Esophagus squamous epithelium (tissue), 5 donors: Measurements from ENCODE around the gene ITSN2. TPM values are rescaled to one million over a fixed set of nuclear protein-coding genes. Genes with fewer than 3 reads are reported as not detected.

Source experiments
- DNase-seq: peaks from one replicate; lab custom pipeline; 2025; lab: John Stamatoyannopoulos, UW
- H3K27ac ChIP-seq, 4 donors: fragments of 200-600 bp; sonication (generic); one replicate each; pipeline ENCODE4 v1.5.1; 2016 to 2019; ENCODE audit warnings: mild to moderate bottlenecking in 1 of 4
- H3K27me3 ChIP-seq, 4 donors: fragments of 200-600 bp; sonication (generic); 1 replicate in 3 of 4; 2 replicates in 1 of 4; pipeline versions ENCODE4 v1.5.1 to v1.6.0; 2017 to 2021; ENCODE audit warnings: antibody characterized with exemption in 1 of 4
- H3K36me3 ChIP-seq, 3 donors: fragments of 200-600 bp; sonication (generic); one replicate each; pipeline ENCODE4 v1.5.1; 2016 to 2019
- H3K4me1 ChIP-seq, 3 donors: fragments of 200-600 bp; sonication (generic); one replicate each; pipeline ENCODE4 v1.5.1; 2017 to 2019
- H3K4me3 ChIP-seq, 4 donors: fragments of 200-600 bp; sonication (generic); 1 replicate in 3 of 4; 2 replicates in 1 of 4; pipeline ENCODE4 v1.5.1; 2016 to 2019; ENCODE audit warnings: mild to moderate bottlenecking in 2 of 4, moderate library complexity in 1 of 4
- H3K9me3 ChIP-seq, 3 donors: fragments of 200-600 bp; sonication (generic); one replicate each; pipeline ENCODE4 v1.5.1; 2016 to 2019
- CTCF ChIP-seq, 6 experiments: fragments of 450-650 bp in 4 of 6; fragments of 200-600 bp in 2 of 6; sonication (generic) in 2 of 6; IDR thresholded peaks; one replicate each; pipeline ENCODE4 v1.5.1; 2016 to 2019; ENCODE audit warnings: antibody characterized with exemption in 6 of 6, mild to moderate bottlenecking in 4 of 6, moderate library complexity in 4 of 6
- POLR2A ChIP-seq, 4 donors: fragments of 450-650 bp; IDR thresholded peaks; one replicate each; pipeline ENCODE4 v1.6.1; 2017; ENCODE audit warnings: antibody characterized with exemption in 4 of 4, mild to moderate bottlenecking in 4 of 4, moderate library complexity in 3 of 4
- WGBS, 2 donors: methylation state at CpG; one replicate each; pipeline ENCODE4 v1.1.5; 2018; 5-methylcytosine and 5-hydroxymethylcytosine counted together
- intact Hi-C: fragments of 100-400 bp; cut with DNase I; formaldehyde crosslinking; loops from one replicate; pipeline ENCODE4 v1.15.0; 2022
- total RNA-seq, 4 donors: library from RNA; depleted of rRNA; stranded (reverse); fragments of >200 nt; gene quantifications; one replicate each; pipeline ENCODE4 v1.1.0, GENCODE V29; 2016
- donor health status: DM: yes; HTN: yes; CAD: no.

ITSN2 gene
- total RNA-seq, 4 donors from 2014 or later: 58.3 to 98.0 (median 65.3) TPM

DNA sequence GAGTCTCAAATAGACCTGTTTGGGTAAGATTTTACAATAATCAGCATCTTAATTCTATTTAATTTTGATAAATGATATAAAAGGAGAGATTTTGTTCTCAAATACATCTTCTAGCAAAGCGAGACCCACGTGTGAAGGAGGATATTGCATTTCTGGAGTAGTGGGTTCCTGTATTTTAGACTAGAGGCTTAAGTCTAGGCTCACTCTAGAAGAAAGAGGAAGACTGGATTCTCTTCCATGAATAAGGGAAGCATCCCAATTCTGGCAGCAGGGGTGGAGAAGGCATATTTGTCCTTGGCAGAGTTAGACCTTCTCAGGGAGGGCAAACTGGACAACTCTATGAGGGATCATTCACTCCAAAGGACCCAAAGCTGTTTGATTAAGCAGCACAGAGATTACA, 196.7 kb downstream of the ITSN2 start:
- no peak overlapping the region for H3K27ac ChIP-seq
- H3K36me3 ChIP-seq: peaks cover 0 to 12% (median 0%) of the 10 kb centered on the region in 3 donors
- intact Hi-C loops: no loop called here
- H3K4me3 ChIP-seq: no peak overlapping the region
- no peak for DNase-seq
- WGBS, 2 donors: 70 to 71% methylated on average over 2 of the region's 2 CpGs
- peaks cover 0 to 24% (median 0%) of the 10 kb centered on the region in 4 donors for H3K27me3 ChIP-seq
- TF ChIP-seq POLR2A (IDR thresholded peaks at IDR 0.05): no peak
- TF ChIP-seq CTCF (IDR thresholded peaks at IDR 0.05): no peak
- H3K9me3 ChIP-seq: no peaks in the 10 kb centered on the region
- H3K4me1 ChIP-seq: no peaks in the 10 kb centered on the region

DNA sequence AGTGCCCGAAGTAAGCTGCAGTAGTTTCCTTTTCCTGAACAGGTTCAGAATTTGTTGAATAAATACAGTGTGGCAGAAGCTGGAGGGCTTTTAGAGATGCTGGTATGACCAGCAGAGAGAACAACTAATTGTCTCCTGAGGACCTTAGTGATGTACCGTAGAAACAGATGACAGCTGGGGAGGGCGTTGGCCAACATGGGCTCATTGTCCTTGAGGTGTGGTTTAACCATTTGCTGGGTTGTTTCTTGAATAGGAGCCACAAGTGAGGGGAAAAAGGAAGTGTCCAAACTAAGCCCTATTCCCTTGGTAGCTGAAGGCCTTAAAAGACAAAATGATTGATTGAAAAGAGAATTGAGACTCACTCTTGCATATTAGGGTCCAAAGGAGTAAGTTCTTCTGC, 197.2 kb downstream of the ITSN2 start:
- Histone ChIP-seq H3K27me3 (peaks cover 0 to 23% (median 0%) of the 10 kb centered on the region in 4 donors), H3K4me3 (no peak overlapping the region), H3K27ac (no peak overlapping the region), H3K9me3 (no peaks in the 10 kb centered on the region), H3K4me1 (no peaks in the 10 kb centered on the region), H3K36me3 (peaks cover 0 to 12% (median 0%) of the 10 kb centered on the region in 3 donors)
- DNase-seq: no peak
- intact Hi-C loops: no loop called here
- 60 to 62% methylated on average over 2 of the region's 3 CpGs for WGBS, 2 donors
- TF ChIP-seq POLR2A (IDR thresholded peaks at IDR 0.05) (no peak), CTCF (IDR thresholded peaks at IDR 0.05) (no peak)

DNA sequence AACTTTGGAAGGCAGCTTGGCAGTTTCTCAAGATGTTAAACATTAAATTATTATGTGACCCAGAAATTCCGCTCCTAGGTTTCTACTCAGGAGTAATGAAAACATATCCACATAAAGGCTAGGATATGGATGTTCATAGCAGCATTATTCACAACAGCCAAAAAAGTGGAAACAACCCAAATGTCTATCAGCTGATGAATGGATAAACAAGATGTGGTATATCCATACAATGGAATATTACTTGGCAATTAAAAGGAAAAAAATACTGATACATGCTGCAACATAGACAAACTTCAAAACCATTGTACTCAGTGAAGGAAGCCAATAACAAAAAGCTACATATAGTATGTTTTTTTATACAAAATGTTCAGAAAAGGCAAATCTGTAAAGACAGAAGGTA, 197.8 kb downstream of the ITSN2 start:
- Histone ChIP-seq H3K27me3 (peaks cover 0 to 18% (median 0%) of the 10 kb centered on the region in 4 donors), H3K36me3 (peaks cover 0 to 12% (median 0%) of the 10 kb centered on the region in 3 donors), H3K4me3 (no peak overlapping the region), H3K27ac (no peak overlapping the region), H3K4me1 (no peaks in the 10 kb centered on the region), H3K9me3 (no peaks in the 10 kb centered on the region)
- TF ChIP-seq POLR2A (IDR thresholded peaks at IDR 0.05) (no peak), CTCF (IDR thresholded peaks at IDR 0.05) (no peak)
- intact Hi-C loops: no loop called here
- WGBS, 2 donors: 92% methylated on average over 1 of the region's 1 CpG
- DNase-seq: no peak

DNA sequence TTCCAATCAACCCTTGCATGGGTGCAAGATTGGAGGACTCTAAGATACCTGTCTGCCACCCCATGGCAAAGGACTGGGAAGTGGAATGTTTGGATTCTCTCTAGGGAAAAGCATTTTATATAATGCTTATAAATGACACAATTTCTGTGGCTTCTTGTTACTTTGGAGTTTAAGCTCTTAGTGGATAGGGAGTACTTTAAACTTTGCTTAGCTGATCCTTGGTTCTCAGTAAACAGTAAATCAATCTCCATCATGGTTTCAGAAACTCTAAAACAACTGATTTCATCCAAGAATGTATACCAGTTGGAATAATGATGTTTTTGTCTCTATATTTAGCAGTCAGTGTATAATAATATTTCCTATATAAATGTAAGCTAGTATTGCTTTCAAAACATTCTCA, 199.6 kb downstream of the ITSN2 start:
- H3K4me3 ChIP-seq: no peak overlapping the region
- TF ChIP-seq POLR2A (IDR thresholded peaks at IDR 0.05) (no peak), CTCF (IDR thresholded peaks at IDR 0.05) (no peak)
- H3K27ac ChIP-seq: no peak overlapping the region
- H3K36me3 ChIP-seq: peaks cover 0 to 12% (median 0%) of the 10 kb centered on the region in 3 donors
- no peak for DNase-seq
- H3K9me3 ChIP-seq: no peaks in the 10 kb centered on the region
- H3K4me1 ChIP-seq: no peaks in the 10 kb centered on the region
- intact Hi-C loops: no loop called here
- peaks cover 0 to 9% (median 0%) of the 10 kb centered on the region in 4 donors for H3K27me3 ChIP-seq

GRCh38 chr2:24159708-24160107, 200.6 kb downstream of the ITSN2 start:
- Histone ChIP-seq H3K9me3 (no peaks in the 10 kb centered on the region), H3K27ac (no peak overlapping the region), H3K27me3 (peaks cover 0 to 2% (median 0%) of the 10 kb centered on the region in 4 donors), H3K36me3 (peaks cover 0 to 12% (median 0%) of the 10 kb centered on the region in 3 donors), H3K4me3 (no peak overlapping the region), H3K4me1 (no peaks in the 10 kb centered on the region)
- 83 to 84% methylated on average over 4 of the region's 4 CpGs for WGBS, 2 donors
- DNase-seq: no peak
- intact Hi-C loops: no loop called here
- TF ChIP-seq CTCF (IDR thresholded peaks at IDR 0.05) (no peak), POLR2A (IDR thresholded peaks at IDR 0.05) (no peak)
